GM19467 (cell line): ENCODE measurements around the gene SLC4A4.

Experiments used
- ATAC-seq: cut with Tn5 transposase; IDR thresholded peaks from one replicate; pipeline ENCODE4 v1.9.1; 2021; ENCODE audit warnings: mild to moderate bottlenecking, moderate library complexity; ENCODE audit not compliant: unreplicated experiment

Gene SLC4A4

GRCh38 chr4:71468116-71468710 is 129.4 kb downstream of the SLC4A4 start:
- ATAC-seq: no peak

- no peak for ATAC-seq
Measured at GRCh38 chr4:71469541-71469940, 130.7 kb downstream of the SLC4A4 start.

GRCh38 chr4:71470524-71470923 is 131.7 kb downstream of the SLC4A4 start:
- no peak for ATAC-seq

- no peak for ATAC-seq
Measured at GRCh38 chr4:71472946-71473345, 134.1 kb downstream of the SLC4A4 start.

- no peak for ATAC-seq
Measured at GRCh38 chr4:71473541-71474240, 134.9 kb downstream of the SLC4A4 start.

- no peak for ATAC-seq
Measured at GRCh38 chr4:71474731-71475130, 135.9 kb downstream of the SLC4A4 start.

- ATAC-seq: no peak
Measured at GRCh38 chr4:71476240-71476639, 137.4 kb downstream of the SLC4A4 start.

DNA sequence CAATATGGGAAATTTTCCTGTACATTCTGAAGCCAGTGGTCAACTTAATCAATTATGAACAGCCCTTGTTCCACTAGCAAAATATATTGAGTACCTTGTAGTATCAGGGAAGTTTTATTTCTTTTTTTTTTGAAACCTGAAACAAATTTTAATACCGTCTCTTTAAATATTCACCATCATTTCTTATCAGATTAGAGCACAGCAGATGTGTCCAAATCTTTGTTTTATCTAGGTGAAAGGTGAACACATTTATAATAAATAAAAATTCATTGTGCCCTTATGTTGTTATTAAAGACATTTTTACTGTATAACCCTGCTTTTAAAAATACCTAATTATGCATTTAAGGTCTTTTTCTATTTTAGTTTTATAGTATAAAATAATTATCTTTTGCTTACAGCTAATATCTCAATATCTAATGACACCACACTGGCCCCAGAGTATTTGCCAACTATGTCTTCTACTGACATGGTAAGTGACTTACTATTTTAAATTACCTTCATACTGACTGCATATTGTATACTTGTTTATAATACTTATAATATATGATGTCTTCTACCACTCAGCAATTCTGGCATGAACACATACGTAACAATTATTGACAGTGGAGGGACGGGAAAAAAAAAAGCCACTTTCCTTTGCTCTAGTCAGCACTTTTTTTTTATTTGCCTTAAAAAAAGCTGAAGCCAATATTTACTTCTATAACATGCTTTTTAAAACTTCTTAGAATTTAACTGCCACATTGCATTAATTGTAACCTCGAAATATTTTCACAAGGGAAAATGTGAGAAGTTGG is 147.9 kb downstream of the SLC4A4 start:
- ATAC-seq: no peak

DNA sequence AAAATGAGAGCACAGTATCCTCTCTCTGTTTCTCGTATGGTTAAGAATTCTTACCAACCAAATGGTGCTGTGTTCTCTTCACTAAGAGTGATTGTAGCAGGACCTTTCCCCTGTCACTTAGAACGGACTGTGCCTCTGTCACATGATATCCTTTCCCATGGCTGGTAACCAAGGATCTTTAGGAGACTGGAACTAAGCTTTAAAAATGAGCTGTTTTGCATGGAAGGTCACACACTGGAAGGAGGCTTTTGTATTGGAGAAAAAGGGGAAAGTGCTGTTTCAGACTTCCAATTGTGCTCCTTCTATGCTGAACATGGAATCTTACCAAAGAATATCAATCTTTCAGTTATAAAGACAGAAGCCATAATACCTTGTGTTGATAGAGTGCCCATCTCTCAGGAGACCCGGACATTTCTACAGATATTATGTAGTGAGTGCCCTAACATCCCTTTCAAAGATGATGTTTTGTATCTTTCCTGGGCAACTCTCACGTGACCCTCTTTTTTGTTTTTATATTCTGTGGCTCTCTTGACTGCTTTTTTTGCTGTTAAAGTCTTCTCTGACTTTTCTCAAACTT is 148.6 kb downstream of the SLC4A4 start:
- no peak for ATAC-seq

GRCh38 chr4:71494539-71494938 is 155.7 kb downstream of the SLC4A4 start:
- no peak for ATAC-seq

DNA sequence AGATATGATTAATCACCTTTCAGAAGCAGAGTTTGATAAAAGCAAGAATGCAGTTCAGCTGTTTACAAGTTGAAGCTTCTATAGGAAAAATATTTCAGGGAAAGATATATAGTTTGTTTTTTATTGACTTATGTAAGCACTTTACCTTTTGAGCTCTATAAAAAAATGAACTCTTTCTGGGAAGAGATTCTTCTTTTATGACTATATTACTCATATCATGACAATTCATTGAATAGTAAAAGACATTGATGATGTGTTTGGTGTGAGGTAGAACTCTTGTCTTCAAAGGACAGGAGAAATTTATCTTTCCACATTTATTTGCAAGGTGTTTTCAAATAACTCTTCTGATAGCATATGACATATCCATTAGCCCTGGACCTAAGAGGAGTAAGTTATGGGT is 156.6 kb downstream of the SLC4A4 start:
- ATAC-seq: no peak

- no peak for ATAC-seq
Measured at GRCh38 chr4:71497078-71497477, 158.3 kb downstream of the SLC4A4 start.

- ATAC-seq: no peak
Measured at GRCh38 chr4:71498002-71498401, 159.2 kb downstream of the SLC4A4 start.

GRCh38 chr4:71498625-71499024 is 159.8 kb downstream of the SLC4A4 start:
- ATAC-seq: no peak

- no peak for ATAC-seq
Measured at GRCh38 chr4:71501992-71502391, 163.2 kb downstream of the SLC4A4 start.

DNA sequence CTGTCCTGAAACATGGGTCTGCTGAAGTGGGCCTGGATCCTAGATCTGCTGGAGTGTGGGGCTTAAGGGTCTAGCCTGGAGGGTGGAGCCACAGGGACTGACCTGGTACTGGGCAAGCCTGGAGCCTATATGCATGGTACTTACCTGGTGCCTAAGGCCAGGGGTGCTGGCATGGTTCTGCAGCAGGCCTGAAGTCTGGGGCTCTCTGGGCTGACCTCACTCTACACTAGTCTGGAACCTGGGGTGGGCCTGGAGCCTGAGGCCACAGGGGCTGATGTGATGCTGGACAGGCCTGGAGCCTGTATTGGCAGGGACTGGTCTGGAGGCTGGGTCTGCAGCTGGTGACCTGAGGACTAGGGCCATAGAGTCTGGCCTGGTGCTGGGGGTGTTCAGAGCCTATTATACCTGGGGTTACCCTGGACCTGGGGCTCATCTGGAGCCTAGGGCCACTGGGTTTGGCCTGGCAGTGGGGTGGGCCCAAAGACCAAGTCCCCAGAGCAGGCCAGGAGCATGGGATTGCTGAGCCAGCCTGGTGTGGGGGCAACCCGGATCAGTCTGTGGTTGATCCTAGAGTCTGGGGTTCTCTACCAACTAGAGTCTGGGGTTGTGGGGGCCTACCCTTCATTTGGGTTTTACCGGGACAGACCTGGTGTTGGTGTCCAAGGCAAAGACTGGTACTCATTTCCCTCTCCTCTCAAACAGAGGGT is 179.6 kb downstream of the SLC4A4 start:
- ATAC-seq: no peak

DNA sequence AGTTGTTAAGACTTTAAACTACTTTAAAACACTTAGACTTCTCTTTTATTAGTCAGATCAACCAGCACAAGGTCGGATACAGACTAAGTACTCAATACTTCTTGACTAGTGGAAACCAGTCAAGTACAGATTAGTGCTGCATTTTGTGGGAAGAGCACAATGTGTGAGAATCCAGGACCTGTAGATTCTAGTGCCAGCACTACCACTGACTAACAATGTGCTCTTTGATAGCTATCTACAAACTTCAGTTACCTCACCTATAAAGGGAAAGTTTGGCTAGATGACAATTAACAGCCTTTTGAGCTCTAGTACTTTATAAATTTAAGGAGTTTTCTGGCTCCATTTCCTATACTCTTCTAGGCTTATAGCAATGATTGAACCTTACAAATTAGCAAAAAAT is 181.5 kb downstream of the SLC4A4 start:
- no peak for ATAC-seq

- no peak for ATAC-seq
Measured at GRCh38 chr4:71520850-71521249, 182.0 kb downstream of the SLC4A4 start.

GRCh38 chr4:71524756-71525155 is 185.9 kb downstream of the SLC4A4 start:
- ATAC-seq: no peak

DNA sequence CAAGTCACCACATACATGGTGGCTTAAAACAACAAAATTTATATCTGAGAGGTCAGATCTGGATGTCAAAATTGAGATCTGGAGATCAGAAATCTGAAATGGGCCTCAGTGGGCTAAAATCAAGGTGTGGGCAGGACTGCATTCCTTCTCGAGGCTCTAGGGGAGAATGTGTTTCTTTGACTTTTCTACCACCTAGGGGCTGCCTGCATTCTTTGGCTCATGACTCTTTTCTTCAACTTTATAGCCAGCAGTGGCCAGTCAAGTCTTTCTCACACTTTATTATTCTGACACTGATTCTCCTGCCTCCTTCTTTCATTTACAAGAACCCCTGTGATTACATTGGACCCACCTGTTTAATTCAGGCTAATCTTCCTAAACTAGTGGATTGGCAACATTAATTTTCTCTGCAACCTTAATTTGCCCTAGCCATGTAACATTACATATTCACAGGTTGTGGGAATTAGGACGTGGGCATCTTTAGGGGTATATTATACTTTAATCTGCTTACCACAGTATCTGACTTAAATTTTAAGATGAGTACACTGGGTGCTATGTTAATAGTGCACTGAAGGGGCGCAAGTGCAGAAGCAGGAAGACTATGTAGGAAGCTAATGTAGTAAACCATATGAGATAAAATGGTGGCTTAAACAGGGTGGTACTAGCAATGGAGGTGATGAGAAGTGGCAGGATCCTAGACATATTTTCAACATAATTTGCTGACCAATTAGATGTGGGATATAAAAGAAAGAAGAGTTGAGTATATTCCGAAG is 188.0 kb downstream of the SLC4A4 start:
- ATAC-seq: no peak
